Left lung (tissue), 10 donors: ENCODE data around the gene CIAO3. TPM values are rescaled to one million over a fixed set of nuclear protein-coding genes. Genes with fewer than 3 reads are reported as not detected.
"Not testable (repeated sequence)": the region's sequence is repeated elsewhere in the genome, so short reads cannot be mapped to it uniquely, and the experiment has no call there.

Source experiments
- ATAC-seq: fragments of 200-7000 bp; cut with Tn5 transposase; one replicate; pipeline ENCODE4 v1.9.1; 2020; ENCODE audit warnings: moderate library complexity
- DNase-seq, 4 donors: peaks; one replicate each; pipeline ENCODE4 v3.0.0-alpha.2; 2013 to 2020
- H3K27ac ChIP-seq, 2 donors: fragments of 200-600 bp; sonication (generic) in 1 of 2; one replicate each; pipeline versions ENCODE4 v1.5.0 to v1.8.0; 2020 to 2021
- H3K27me3 ChIP-seq, 2 donors: fragments of 200-600 bp; sonication (generic) in 1 of 2; one replicate each; pipeline versions ENCODE4 v1.5.0 to v1.8.0; 2020 to 2021
- H3K36me3 ChIP-seq, 2 donors: fragments of 200-600 bp; sonication (generic) in 1 of 2; one replicate each; pipeline versions ENCODE4 v1.5.0 to v1.8.0; 2020 to 2021
- H3K4me1 ChIP-seq, 2 donors: fragments of 200-600 bp; one replicate each; pipeline ENCODE4 v1.8.0; 2021
- H3K4me3 ChIP-seq, 2 donors: fragments of 200-600 bp; sonication (generic) in 1 of 2; one replicate each; pipeline versions ENCODE4 v1.5.0 to v1.8.0; 2020 to 2021; ENCODE audit warnings: mild to moderate bottlenecking in 1 of 2
- H3K9me3 ChIP-seq, 2 donors: fragments of 200-600 bp; sonication (generic) in 1 of 2; one replicate each; pipeline versions ENCODE4 v1.5.0 to v1.8.0; 2020 to 2021
- CTCF ChIP-seq, 2 donors: fragments of 200-600 bp; sonication (generic) in 1 of 2; IDR thresholded peaks; one replicate each; pipeline versions ENCODE4 v1.5.0 to v1.8.0; 2021; ENCODE audit warnings: antibody characterized with exemption in 2 of 2
- intact Hi-C, 2 donors: fragments of 100-400 bp; cut with DNase I; formaldehyde crosslinking; loops; one replicate each; pipeline versions ENCODE4 v1.11.2 to v1.14.2; 2022
- polyA plus RNA-seq, 6 donors: library from polyadenylated mRNA; unstranded; fragments of 120-200 nt; gene quantifications; one replicate each; pipeline ENCODE4 v1.2.1, GENCODE V29; 2013; ENCODE audit not compliant: insufficient read length in 6 of 6
- total RNA-seq, 2 donors: library from RNA; stranded (reverse); fragmentation: NEBNext Ultra II Directional; extraction: Animal tissue kit (Norgen Biotek cat#: 25700); gene quantifications; one replicate each; pipeline ENCODE4 v1.2.1, GENCODE V29; 2021
- donor health status: DM: no; HTN: yes; CAD: no.
- donor health status: DM: no; HTN: no; CAD: no.

Gene CIAO3
- total and polyA plus RNA-seq, 8 donors, result 17.2 to 28.2 (median 21.2) TPM

- Histone ChIP-seq H3K27me3 (peaks cover 12 to 94% of the 10 kb centered on the region in 2 donors), H3K4me1 (peaks cover 11 to 38% of the 10 kb centered on the region in 2 donors)
- TF ChIP-seq CTCF (IDR thresholded peaks at IDR 0.05), result peak; percentile 6 to 16
- intact Hi-C loops, result loop anchor here in 1 of 2 donors (5.0 kb wide), 1 partner anchor 70 kb away; no protein-coding TSS in a partner anchor
- not testable (repeated sequence) for H3K4me3 ChIP-seq, H3K27ac ChIP-seq, H3K36me3 ChIP-seq, DNase-seq, H3K9me3 ChIP-seq
- peak; percentile 5 for ATAC-seq
These were observed 28.0 kb downstream of the CIAO3 start for GRCh38 chr16:712740-713250.

- no peak overlapping the region for H3K27ac ChIP-seq
- peak; percentile 94 to 98 for TF ChIP-seq CTCF (IDR thresholded peaks at IDR 0.05)
- no peak overlapping the region for H3K4me3 ChIP-seq
- peaks cover 11 to 36% of the 10 kb centered on the region in 2 donors for H3K4me1 ChIP-seq
- DNase-seq, result peak in 3 of 4 donors; percentile 81 to 98 (median 84)
- no peaks in the 10 kb centered on the region for H3K9me3 ChIP-seq
- peaks cover 17 to 94% of the 10 kb centered on the region in 2 donors for H3K27me3 ChIP-seq
- intact Hi-C loops, result loop anchor here in 1 of 2 donors (5.0 kb wide), 1 partner anchor 71 kb away; no protein-coding TSS in a partner anchor
- ATAC-seq, result peak; percentile 73
- H3K36me3 ChIP-seq, result no peaks in the 10 kb centered on the region
These were observed 29.1 kb downstream of the CIAO3 start for GRCh38 chr16:711548-712320.

- no peaks in the 10 kb centered on the region for H3K9me3 ChIP-seq
- ATAC-seq, result no peak
- H3K4me3 ChIP-seq, result no peak overlapping the region
- no peak for DNase-seq
- H3K27ac ChIP-seq, result no peak overlapping the region
- no peak for TF ChIP-seq CTCF (IDR thresholded peaks at IDR 0.05)
- intact Hi-C loops, result loop anchor here in 1 of 2 donors (5.0 kb wide), 1 partner anchor 71 kb away; no protein-coding TSS in a partner anchor
- H3K4me1 ChIP-seq, result peaks cover 7 to 30% of the 10 kb centered on the region in 2 donors
- peaks cover 23 to 94% of the 10 kb centered on the region in 2 donors for H3K27me3 ChIP-seq
- H3K36me3 ChIP-seq, result no peaks in the 10 kb centered on the region
These were observed 29.7 kb downstream of the CIAO3 start for GRCh38 chr16:711084-711483.

GRCh38 chr16:710500-711075 lies 30.2 kb downstream of the CIAO3 start:
- Histone ChIP-seq H3K4me3 (no peak overlapping the region), H3K9me3 (no peaks in the 10 kb centered on the region), H3K4me1 (peaks cover 3 to 25% of the 10 kb centered on the region in 2 donors), H3K36me3 (no peaks in the 10 kb centered on the region), H3K27me3 (peaks cover 26 to 93% of the 10 kb centered on the region in 2 donors), H3K27ac (no peak overlapping the region)
- ATAC-seq (no peak), DNase-seq (no peak)
- TF ChIP-seq CTCF (IDR thresholded peaks at IDR 0.05), result no peak
- intact Hi-C loops, result loop anchor here in 1 of 2 donors (5.0 kb wide), 1 partner anchor 72 kb away; no protein-coding TSS in a partner anchor
